Central memory CD4-positive, alpha-beta T cell (primary cell): ENCODE results near the gene ATP10D.
"Not testable (repeated sequence)": the region's sequence is repeated elsewhere in the genome, so short reads cannot be mapped to it uniquely, and the experiment has no call there.

ENCODE experiments used
- DNase-seq: peaks from one replicate; pipeline ENCODE4 v3.0.0; 2022

ATP10D gene

DNA sequence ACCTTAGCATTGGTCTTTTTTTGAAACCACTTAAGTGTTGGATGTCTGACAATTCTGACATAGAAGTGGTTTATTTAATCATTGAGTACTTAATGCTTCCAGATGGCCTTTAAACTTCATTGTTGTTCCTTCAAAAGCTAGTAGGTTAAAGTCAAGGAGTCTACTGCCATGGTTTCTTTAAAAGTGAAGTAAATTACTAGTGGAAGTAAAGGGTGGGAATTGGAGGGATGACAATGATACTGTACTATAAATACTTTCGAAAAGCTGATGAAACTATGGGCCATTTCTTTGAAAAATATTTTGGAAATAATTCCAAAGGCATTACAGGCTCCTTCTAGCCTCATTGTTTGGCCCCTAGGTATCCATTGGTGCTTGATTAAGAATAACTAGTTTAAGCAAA lies 51.9 kb downstream of the ATP10D start:
- DNase-seq: no peak

DNA sequence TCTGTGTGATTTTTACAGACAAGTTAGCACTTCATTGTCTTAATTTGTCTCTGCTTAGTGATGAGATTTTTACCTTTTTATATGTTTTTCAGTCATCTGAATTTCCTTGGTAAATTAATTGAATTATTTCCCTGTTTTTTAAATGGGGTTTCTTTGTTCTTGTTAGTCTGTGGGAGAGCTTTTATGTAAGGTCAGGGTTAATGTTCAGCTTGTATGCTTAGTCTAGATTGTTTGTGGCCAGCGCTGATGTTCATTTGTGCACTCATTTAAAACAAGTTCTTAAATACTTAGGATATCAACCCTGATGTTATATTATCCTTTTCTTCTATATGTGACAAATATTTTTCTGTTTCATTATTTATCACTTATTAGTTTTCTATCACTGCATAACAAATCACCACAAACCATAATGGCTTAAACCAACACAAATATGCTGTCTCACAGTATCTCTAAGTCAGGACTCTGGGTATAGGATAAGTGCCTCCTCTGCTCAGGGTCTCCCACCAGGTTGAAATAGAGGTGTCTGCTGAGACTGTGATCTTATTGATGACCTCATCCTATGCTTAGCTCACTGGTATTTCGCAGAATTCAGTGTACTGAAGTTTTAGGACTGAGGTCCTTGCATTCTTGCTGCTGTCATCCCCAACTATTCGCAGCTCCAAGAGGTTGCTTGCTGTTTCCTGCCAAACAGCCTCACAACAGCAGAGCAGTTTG lies 53.2 kb downstream of the ATP10D start:
- no peak for DNase-seq

DNA sequence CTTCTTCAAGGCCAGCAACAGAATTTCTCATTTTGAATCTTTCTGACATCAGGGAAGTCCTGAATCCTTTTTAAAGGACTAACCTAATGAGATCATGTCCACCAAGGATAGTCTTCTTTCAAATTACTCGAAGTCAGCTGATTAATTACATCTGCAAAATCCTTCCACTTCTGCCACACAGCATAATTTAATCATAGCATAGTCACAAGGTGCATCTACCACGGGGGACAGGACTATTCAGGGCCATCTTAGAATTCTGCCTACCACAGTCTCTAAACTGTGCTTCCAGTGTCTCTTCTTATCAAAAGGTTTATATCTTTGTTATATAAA lies 53.7 kb downstream of the ATP10D start:
- no peak for DNase-seq

DNA sequence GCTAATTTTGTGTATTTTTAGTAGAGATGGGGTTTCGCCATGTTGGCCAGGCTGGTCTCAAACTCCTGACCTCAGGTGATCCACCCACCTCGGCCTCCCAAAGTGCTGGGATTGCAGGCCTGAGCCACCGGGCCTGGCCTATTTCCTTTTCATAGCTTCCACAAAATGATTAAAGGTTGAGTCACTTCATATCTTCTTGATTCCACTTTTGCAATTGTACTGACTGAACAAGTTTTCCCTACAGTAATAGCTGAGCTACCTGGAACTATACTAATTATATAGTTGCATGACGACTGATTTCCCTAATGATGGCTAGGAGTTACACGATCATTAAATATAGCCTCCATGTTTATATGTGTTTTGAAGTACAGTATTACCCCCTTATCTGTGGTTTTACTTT lies 57.6 kb downstream of the ATP10D start:
- DNase-seq: not testable (repeated sequence)

DNA sequence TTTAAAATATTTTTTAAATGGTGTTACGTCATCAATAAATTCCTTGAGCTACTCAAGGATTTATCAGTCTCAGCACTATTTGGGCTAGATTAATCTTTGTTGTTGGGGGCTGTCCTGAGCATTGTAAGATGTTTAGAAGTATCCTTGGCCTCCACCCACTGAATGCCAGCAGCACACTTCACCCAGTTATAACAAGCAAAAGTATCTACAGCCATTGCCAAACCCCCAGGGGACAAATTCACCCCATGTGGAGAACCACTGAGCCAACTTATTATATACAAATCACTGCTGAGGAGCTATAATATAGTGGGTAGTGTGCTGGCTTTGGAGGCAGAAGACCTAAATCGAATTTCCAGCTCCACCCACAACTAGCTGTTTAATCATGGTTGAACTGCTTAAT lies 58.3 kb downstream of the ATP10D start:
- DNase-seq: no peak

DNA sequence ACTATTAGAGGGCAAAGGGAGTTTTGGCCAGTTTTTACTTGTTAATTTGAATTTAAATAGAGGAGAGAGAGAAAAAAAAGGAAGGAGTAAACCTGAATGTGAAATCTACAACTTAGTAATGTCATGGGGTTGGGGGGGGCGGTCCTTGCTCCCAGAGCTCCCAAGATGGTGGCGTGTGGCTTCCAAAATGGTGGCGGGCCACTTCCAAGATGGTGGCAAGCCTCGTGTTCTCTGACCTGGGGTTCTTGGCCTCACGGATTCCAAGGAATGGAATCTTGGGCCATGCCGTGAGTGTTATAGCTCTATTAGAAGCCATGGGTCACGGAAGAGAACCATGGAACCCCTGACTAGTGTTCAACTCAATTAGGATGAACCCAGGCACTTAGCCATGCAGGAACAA lies 65.3 kb downstream of the ATP10D start:
- not testable (repeated sequence) for DNase-seq

DNA sequence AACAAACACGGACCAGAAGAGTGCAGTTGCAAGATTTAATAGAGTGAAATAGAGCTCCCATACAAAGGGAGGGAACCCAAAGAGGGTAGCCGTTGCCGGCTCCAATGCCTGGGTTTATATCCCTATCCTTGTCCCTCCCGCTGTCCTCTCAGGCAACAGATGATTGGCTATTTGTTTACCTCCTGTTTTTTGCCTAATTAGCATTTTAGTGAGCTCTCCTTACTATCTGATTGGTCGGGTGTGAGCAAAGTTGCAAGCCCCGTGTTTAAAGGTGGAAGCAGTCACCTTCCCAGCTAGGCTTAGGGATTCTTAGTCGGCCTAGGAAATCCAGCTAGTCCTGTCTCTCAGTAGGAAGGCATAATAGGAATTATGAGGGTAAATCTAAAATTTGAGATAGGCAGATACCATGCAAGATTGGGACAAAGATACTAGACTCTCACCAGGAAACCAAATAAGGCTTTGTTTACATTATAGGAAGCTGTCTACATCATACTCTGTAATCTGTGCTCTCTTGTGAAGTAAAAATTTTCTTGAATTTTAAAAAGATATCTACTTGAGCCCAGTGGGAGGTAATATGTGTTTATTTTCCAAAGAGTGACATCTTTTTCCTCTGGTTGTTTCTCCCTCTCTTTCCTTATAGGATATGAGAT lies 65.9 kb downstream of the ATP10D start:
- DNase-seq: no peak

DNA sequence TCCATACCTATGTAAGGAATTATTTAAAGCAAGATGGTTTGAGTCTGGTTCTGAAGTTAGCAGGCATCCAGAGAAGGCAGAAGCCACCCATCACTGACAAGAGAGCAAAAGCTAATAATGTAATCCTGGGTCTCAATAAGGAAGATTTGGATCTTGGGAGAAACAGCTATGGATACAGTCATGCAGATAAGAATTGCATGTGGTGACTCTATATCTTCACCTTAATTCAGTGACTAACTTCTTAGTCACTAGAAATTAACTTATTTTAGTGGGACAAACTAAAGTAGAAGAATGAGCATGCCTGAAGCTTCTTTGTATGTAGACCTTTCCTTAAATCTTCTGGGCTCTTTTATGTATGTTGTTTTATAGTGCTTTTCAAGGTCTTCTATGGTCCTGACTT lies 66.6 kb downstream of the ATP10D start:
- no peak for DNase-seq

DNA sequence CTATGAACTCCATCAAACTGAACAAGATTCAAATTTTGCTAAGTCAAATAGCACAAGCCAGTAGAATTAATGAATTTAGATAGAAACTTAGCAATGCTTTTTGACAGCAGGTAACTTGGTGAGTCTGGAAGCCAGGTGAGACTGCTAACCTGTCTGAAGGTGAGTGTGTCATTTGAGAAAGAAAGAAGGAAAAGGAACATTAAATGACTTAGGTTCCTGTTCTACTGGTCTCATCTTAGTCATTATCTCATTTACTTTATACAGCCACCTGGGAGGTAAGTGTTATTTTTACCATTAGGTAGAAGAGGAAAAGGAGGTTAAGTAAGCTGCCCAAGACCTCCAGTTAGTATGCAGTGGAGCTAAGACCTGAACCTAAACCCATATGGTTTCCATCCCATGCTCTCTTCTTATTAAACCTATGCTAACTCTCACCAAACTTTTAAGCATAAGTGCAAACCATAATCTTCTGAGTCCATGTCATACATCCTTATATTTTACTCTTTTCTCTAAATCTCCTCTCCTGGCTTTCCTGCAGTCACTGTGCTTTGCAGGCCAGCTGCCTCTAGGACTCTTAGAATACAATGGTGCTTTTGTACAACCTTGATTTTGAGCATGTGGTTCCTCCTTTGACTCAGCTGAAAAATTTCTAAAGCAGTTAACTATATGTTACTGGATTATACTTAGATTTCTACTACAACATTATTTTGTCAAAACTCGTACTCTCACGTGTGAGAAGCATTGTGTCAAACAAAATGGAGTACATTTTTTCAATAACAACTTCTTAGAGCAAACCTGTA lies 68.5 kb downstream of the ATP10D start:
- no peak for DNase-seq

DNA sequence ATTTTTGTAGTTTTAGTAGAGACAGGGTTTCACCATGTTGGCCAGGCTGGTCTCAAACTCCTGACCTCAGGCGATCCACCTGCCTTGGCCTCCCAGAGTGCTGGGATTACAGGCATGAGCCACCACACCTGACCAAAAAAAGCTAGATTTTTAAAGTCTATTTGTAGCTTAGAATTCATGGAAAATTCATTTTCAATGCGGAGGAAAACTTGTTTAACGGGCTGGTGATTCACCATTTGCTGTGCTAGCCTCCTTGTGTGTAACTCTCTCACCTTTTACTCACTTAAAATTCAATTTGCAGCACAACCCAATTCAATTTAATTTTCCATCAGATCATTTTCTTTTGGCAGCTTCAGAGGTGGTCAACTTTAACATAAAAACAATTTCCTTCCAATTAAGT lies 70.8 kb downstream of the ATP10D start:
- DNase-seq: not testable (repeated sequence)

DNA sequence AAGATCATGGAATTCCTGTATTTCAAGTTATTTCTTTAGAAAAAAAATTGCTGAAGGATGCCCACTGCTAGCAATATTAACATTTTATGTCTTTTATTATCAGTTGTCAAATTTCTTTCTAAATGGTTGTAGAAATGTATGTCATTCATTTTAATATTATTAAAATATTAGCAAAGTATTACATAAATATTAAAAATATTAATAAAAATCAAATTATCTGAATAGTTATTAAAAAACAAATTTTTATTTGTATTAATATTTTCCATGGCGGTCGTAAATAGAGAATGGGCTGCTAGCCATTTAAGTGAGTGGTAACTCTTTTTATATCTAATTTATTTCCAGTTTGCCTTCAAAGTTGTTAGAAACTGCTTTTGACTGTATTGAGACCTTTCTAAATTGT lies 72.2 kb downstream of the ATP10D start:
- DNase-seq: no peak

DNA sequence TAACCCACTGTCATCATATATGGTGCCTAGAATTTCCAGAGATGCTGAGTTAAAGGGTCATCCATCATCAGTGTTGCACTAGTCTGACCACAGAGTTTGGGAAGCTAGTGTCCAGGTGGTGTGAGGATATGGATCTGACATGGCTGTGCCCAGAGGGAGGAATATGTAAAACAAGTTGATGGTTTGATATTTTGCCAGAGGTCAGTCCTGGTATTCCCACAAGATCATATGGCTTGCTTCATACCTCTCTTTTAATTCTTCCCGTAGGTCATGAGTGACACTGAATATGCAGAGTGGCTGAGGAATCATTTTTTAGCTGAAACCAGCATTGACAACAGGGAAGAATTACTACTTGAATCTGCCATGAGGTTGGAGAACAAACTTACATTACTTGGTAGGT lies 75.6 kb downstream of the ATP10D start:
- no peak for DNase-seq

DNA sequence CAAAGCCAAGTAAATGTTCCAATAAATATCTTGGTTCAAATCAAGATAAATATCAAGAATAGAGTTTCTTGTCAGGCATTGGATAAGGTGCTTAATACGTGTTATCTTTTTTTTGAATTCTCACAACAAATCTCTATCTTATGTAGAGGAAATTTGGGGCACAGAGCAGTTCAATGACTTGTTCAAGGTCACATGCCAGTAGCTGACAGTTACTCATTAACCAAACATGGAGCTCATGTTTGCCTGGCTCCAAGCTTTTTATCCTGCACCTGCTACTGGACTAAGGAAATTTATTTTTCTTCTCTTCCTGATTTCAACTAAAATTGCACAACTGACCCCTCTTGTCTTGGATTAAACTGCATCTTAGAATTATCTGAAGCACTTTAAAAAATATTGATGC lies 76.3 kb downstream of the ATP10D start:
- no peak for DNase-seq

DNA sequence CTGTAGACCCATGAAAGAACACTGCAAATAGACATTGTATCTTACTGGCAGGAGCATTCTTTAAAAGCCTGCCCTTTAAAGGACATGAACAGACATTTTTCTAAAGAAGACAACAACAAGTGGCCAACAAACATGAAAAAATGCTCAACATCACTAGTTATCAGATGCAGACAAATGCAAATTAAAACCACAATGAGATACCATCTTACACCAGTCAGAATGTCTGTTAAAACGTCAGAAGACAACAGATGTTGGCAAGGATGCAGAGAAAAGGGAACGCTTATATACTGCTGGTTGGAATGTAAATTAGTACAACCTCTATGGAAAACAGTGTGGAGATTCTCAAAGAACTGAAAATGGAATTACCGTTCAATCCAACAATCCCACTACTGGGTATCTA lies 77.2 kb downstream of the ATP10D start:
- peak; percentile 18 for DNase-seq

DNA sequence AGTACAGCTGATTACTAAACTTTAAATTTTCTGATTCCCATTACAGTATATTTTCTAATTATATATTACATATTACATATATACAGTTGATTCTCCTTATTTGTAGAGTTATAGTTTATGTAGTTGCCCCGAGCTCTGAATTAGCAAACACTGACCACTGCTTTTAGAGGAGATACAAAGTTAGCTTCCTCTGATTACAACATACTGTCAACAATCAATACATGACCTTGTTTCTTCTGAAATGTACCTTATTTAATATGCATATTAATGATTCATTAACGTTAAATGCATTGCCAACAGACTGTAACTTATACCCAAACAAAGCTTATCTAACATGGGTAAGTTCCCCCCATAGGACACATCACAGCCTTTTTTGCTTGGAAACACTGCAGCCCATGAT lies 81.5 kb downstream of the ATP10D start:
- DNase-seq: no peak

DNA sequence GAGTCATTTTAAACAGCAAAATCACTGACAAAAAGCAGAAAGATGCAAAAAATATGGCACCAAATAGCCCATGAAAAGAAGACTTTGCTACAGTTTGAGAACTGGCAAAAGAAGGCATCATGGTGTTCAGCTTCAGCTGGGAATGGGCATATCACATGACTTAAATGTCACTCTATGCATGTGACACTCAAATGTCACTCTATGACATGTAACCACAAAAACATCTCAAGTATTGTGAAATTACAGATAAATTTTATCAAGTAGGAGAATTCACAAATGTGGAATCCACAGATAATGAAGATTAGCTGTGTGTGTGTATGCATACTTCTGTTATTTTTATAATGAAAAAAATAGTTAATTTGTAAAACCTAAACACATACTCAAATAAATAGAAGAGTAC lies 81.9 kb downstream of the ATP10D start:
- DNase-seq: no peak

DNA sequence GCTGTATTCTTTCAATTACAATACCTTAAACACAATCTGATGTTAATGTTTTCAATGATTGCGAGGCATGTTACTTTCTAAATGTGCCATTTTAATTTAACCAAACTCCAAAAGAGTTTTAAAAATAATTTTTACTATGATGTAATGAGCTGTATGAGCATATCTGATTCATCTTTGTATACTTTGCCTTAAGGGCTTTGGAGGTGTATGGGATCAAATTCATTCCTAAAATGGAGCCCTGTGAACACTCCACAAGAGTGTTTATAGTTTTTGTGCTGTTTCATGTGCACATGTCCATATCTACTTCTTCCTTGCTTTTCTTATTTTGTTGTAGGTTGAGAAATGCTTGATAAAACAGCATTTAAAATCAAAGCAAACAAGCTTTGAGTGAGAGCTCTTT lies 82.4 kb downstream of the ATP10D start:
- no peak for DNase-seq

DNA sequence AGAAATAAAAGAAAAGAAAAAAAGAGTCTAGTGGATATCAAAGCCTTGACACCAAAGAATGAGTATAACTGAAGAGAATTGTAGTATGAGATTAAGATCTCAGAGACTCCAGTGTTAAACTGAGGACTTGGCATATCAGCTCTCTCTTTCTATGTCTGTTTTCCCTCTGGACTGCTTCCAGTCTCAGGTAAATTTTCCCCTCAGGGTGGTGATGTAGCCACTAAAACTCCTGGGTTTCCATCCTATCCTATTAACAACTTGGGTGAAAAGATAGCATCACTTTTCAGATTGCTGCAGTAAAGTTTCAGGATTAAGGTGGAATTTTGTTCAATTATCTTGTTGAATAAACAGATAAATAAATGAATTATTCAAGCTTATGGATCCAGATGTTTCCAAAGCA lies 85.7 kb downstream of the ATP10D start:
- DNase-seq: no peak

DNA sequence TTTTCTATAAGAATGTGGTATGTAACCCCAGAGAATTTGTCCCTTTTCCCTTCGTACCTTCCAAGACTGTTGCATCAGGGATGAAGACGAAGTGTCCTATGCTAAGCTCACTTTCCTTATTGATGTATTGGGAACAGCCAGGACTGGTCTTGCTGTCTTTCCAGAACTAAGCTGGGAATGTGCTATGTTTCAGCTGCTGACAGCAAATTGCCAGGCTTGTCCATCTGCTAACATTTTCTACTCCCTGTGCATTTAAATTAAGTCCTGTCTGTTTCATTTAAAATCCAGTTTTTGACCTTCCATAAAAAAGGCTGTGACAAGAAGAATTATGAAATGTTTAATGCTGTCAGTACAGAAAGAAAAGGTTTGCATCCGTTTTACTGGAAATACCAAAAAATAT lies 87.9 kb downstream of the ATP10D start:
- no peak for DNase-seq

DNA sequence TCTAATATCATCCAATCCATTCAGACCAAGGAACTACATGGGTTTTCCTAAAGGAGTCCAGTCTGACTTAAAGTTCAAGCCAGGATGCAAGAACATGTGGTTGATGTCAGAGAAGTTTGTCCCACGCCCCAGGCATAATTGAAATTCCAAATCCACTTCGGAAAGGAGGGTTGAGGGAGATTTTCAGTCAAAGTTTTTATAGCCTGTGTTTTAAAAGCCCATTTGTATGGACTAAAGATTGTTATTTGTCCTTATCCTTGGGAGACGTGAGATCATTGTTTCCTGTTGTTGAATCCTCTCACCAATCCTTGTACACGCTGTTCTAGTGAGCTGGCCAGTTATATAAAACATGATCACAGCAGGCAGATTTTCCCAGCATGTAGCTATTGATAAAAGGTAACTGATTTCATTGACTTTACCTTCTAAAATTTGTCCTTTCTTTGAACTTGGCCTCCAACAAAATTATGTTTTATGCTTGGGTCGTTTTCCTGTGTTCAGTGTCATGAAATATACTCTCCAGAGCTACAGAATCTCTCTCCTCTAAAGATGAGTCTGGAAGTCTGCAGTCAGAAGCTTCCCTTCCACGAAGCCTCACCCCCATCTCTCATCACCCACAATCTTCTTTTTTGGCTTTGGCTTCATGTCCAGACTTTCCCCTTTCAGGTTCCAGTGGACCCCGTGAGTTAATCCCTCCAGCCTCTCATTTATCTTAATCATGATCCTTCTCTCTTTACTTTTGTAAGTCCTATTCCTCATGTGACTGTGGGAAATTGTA lies 92.9 kb downstream of the ATP10D start:
- DNase-seq: no peak

DNA sequence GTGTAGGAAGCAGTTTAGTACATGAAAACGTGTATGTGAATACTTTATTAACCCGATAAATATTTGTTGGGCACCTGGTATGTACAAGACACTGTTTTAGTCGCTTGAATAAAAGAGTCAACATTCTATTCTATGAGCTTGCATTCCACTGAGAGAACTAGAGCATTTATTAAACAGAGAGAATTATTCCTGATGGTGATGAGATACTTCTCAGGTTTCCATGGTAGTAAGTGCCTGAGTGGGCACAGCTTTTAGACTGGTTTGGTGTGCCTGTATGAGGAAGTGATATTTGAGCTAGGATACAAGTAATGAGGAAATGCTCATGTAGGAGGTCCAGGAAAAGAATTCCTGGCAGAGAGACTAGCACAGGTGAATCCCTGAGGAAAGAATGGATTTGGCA lies 94.2 kb downstream of the ATP10D start:
- DNase-seq: no peak

DNA sequence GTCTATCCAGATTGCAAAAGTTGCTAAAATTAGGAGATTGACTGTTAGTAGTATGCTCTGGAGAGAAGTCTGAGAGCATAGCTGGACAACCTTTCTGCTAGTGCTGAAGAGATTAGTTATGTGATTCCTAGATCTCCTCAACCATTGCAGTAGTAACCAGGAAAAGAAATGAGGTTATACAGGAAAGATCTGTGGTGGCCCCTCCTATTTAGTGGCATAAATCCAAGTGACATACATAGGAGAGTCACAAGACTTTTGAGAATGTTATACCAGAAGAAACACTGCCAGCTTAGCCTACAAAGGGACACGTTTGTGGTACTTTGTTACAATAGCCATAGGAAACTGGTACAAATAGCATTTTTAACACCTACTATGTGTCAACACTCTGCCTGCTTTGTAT lies 105.2 kb downstream of the ATP10D start:
- DNase-seq: no peak

DNA sequence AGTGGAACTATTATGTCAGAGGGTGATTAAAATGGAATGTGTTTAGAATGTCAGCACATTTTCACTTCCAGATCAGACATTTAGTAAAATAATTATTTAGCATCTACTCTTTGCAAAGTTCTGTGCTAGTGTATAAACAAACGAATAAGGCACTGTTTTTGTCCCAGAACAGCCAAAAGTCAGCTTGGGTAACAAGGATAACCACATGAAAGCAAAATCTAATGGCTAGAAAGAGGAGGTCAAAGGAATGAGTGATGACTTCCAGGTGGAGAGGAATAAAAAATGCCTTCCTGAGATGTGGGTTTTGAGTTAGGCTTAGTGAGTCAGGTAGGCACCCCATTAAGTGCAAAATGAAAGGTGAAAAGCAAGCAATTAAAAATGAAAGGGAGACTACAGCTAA lies 112.6 kb downstream of the ATP10D start:
- no peak for DNase-seq
